GM21528 (cell line): ENCODE results near the gene KRTAP10-6.
"Not testable (repeated sequence)": the region's sequence is repeated elsewhere in the genome, so short reads cannot be mapped to it uniquely, and the experiment has no call there.

Experiments used
- ATAC-seq: cut with Tn5 transposase; IDR thresholded peaks from one replicate; pipeline ENCODE4 v1.9.1; 2021; ENCODE audit warnings: mild to moderate bottlenecking, moderate library complexity; ENCODE audit not compliant: unreplicated experiment, low FRiP score

Gene KRTAP10-6

GRCh38 chr21:44579833-44580144 is 12.5 kb downstream of the KRTAP10-6 start:
- no peak for ATAC-seq

DNA sequence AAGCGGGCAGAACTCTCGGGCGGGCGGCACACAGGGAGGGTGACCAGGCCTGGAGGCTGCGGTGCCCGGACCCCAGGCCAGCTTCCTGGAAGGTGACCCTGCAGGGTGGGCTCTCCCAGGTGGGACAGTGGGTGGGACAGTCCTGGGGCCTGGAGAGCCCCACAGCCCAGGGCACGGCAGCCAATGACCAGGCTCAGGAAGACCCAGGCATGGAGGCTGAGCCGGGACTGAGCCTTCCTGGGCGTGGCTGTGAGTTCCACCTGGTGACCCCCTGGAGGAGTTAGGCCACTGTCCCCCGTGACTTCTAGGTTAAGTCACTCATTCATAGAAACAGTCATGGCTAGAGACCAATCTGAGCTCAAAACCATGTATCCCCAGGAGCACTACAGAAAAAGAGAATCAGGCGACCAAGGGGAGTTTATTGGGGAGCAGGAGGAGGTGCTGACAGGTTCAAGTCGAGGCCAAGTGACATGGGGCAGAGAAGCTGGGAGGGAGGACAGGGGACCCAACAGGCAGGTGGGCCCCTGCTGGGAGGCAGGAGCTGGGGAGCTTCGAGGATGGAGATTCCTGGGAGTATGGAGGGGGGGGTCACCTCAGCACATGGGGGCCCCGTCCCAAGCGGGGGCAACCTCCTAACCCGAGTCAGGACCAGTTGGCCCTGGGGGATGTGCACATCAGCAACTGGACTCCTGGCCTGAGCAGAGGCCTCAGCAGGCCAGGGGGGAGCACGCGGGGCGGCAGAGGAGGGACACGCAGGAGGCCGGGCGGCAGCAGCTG is 13.1 kb downstream of the KRTAP10-6 start:
- no peak for ATAC-seq

GRCh38 chr21:44578371-44579055 is 13.8 kb downstream of the KRTAP10-6 start:
- no peak for ATAC-seq

GRCh38 chr21:44576025-44576420 is 16.3 kb downstream of the KRTAP10-6 start:
- no peak for ATAC-seq

GRCh38 chr21:44575307-44576024 is 16.8 kb downstream of the KRTAP10-6 start:
- no peak for ATAC-seq

- ATAC-seq, result no peak
These were observed 17.6 kb downstream of the KRTAP10-6 start for GRCh38 chr21:44574457-44575306.

DNA sequence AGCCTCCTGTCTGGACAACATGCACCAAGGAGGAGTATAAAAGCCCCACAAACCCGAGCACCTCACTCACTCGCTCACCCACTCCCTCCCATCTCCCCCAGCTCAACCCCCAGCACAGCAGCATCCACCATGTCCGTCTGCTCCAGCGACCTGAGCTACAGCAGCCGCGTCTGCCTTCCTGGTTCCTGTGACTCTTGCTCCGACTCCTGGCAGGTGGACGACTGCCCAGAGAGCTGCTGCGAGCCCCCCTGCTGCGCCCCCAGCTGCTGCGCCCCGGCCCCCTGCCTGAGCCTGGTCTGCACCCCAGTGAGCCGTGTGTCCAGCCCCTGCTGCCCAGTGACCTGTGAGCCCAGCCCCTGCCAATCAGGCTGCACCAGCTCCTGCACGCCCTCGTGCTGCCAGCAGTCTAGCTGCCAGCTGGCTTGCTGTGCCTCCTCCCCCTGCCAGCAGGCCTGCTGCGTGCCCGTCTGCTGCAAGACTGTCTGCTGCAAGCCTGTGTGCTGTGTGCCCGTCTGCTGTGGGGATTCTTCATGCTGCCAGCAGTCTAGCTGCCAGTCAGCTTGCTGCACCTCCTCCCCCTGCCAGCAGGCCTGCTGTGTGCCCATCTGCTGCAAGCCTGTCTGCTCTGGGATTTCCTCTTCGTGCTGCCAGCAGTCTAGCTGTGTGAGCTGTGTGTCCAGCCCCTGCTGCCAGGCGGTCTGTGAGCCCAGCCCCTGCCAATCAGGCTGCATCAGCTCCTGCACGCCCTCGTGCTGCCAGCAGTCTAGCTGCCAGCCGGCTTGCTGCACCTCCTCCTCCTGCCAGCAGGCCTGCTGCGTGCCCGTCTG is 18.5 kb downstream of the KRTAP10-6 start, which contains the start of gene KRTAP10-4:
Gene KRTAP10-4 (plus strand): TSS at position 100 of the 827 bp plus-strand sequence. CDS start 30 bp downstream, at position 130.
- ATAC-seq, result not testable (repeated sequence)

DNA sequence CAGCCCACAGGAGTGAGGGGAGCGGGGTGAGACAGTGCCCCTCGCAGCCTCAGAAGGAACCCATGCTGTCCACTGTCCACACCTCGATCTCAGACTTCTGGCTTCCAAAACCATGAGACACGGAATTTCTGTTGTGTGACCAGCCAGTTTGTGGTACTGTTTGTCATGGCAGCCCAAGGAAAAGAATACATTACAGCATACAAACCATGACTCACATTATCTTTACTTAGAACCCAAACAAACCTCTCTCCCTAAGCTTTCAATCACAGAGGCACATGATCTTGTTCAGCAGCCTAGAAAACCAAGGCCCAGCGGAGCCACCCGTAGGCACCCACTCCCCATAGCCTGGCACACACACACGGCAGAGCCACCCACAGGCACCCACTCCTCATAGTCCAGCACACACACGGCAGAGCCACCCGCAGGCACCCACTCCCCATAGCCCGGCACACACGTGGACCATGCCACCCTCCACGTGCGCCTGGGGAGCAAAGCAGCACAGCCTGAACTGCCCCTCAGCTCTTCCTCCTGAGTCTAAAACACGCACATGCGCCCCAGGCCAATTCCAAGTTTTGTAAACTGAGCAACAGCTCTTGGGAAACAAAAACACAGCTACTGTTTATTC is 19.2 kb downstream of the KRTAP10-6 start:
- ATAC-seq, result no peak

- ATAC-seq, result no peak
These were observed 20.2 kb downstream of the KRTAP10-6 start for GRCh38 chr21:44571844-44572782.

- ATAC-seq, result no peak
These were observed 21.0 kb downstream of the KRTAP10-6 start for GRCh38 chr21:44571296-44571695.

DNA sequence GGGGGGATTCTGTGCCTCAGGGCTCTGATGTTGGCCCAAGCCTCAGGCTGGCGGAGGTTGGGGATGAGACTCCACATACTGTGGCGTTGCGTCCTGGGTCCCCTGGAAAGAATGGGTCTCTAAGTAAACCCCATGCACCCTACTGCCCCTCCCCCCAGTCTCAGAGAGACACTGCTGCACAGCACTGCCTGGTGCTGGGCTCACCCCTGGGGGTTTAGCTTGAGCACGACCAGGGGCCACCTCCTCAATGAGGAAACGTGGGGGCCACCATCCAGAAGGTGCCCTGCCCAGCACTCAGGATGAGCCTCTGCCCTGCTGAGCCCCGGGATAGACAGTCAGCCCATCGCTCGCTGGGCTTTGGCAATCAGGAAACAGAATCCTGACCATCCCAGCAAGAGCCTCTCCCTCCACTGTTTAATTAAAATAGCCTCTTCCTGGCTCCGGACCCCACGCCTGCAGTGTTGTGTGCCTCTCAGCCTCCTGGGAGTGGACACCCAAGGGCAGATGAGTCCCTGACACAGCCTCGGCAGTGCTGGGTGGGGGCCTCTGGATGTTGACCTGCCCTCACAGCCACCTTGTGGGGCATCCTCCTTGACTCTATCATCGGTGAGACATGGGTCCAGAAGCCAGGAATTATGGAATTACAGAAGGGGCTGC is 22.3 kb downstream of the KRTAP10-6 start:
- ATAC-seq, result no peak

DNA sequence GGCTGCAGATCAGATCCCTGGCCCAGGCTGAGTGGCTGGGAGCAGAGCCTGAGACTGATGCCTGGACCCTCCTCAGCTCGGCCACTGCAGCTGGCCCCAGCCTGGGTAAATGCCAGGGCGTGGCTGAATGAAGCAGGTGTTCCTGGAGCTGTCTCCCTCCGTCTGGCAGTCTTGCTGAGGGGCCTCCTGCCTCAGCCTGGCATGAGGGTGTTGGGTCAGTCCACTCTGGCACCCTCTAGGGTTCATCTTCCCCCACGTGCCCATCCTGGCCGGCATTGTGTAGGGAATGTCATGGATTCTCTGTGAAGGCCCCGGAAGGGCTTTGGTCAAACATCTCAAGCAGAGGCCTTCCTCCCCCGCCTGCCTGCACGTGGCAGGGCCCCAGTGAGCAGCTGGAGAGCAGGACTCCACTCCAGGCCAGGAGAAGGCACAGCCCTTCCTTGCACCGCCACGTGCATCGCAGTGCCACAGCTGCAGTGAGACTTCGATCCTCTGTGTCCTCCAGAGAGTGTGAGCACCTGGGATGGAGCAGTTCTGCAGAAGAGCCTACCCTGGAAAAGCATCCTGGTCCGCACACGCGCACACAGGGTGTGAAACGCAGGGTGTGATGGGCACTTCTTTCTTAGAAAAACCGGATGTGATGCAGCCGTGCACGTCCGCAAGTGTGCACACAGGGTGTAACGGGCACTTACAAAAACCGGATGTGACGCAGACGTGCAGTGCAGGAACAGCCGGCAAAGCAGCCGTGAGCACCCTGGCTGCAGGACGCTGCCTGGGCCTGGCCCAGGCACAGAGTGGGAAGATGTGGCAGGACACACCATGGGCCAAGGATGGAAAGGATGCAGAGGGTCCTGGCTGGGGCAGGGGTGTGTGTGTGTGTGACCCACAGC is 23.4 kb downstream of the KRTAP10-6 start:
- ATAC-seq, result no peak

- ATAC-seq, result no peak
These were observed 24.0 kb downstream of the KRTAP10-6 start for GRCh38 chr21:44568261-44568660.

DNA sequence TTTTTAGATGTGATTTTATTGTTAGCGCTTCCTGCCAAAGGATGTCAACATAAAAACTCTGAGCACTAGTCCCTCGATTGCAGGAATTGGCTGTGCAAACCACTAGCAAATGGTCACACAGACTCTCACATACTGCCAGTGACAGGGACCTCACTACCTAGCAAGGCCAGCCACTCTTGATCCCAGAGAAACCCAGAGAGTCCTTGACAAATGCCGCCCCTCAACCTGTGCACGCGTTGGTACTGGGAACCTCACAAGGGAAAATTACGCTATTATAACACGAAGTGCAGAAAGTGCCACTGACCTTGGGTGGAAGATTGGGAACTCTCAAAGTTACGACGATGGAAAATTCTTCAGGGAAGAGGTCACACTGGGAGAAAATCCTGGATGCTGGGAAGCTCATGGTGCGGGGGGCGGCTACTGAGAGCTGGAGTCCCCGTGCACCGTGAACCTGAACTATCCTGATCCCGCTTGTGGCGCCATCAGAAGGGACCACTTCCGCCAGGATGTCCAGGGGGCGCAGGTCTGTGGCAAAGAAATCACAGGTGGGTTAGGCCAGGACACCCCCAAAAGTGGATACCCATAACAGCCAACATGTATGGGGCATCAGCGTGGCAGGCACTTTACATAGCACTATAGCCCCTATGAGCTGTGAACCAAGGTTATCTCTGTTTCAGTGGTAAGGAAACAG is 24.7 kb downstream of the KRTAP10-6 start:
- ATAC-seq, result no peak

DNA sequence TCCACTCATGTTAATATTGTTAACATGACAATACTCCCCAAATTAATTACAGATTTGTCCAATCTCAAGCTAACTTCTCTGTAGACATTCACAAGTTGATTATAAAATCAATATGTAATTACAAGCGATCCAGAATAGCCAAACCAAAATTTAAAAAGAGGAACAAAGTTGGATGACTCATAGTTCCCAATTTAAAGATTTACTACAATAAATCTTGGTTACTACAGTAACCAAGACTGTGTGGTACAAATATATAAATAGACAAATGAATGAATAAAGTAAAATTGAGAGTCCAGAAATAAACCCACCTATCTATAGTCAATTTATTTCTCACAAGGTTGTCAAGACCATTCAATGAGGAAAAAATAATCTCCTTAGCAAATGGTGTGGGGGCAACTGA is 25.9 kb downstream of the KRTAP10-6 start:
- ATAC-seq, result no peak
